Gastrocnemius medialis (tissue), 4 donors: ENCODE data around the gene PLA2G2D.

Source experiments
- POLR2A ChIP-seq, 2 donors: fragments of 450-650 bp; IDR thresholded peaks; one replicate each; pipeline ENCODE4 v1.6.1; 2017; ENCODE audit warnings: antibody characterized with exemption in 2 of 2, mild to moderate bottlenecking in 2 of 2, moderate library complexity in 2 of 2
- TF ChIP-seq, protein P1 (sequence below), 5 experiments: fragments of 450-650 bp in 3 of 5; fragments of 200-600 bp in 2 of 5; sonication (generic) in 2 of 5; IDR thresholded peaks in 4 of 5; conservative IDR thresholded peaks in 1 of 5; 1 replicate in 4 of 5; 2 replicates in 1 of 5; pipeline ENCODE4 v1.5.1; 2016 to 2019; ENCODE audit warnings: antibody characterized with exemption in 5 of 5, mild to moderate bottlenecking in 3 of 5, moderate library complexity in 3 of 5

DNA sequence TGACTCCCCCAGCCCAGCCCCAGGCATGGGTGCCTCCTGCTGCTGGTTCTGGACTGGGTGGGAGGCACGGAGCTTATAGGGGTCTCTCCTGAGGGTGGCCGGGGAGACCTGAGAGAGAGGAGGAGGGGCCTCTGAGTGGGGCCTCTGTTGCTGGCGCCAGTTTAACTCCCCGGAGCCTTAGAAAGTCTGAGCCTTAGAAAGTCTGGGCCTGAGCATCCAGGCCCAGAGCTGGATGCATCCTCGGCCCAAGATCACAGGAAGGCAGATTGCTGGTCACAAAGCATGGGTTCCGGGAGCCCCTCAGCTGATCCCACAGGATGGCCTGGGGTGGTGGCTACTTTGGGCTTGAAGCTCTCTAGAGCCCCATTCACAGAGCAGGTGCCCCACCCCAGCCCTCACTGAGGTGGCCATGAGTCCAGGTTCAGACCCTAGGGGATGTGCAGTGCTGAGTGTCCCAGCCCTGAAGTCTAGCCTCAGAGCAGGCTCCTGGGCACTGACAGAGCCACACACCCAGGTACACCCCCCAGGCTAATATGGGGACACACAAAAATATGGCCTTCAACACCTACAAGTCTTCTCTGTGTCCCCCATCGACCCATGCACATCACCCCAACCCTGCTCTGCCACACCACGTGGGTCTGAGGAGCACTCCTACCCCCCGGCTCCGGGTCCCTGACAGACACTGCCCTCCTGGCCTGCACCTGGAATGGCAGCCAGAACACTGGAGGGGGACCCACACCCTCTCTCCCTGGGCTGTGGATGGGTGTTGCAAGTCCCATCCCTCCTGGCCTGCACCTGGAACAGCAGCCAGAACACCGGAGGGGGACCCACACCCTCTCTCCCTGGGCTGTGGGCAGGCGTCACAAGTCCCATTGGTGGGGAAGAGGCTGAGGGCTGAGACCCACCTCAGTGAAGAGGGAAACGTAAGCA is 29.5 kb upstream of the PLA2G2D start:
- TF ChIP-seq, protein P1, sequence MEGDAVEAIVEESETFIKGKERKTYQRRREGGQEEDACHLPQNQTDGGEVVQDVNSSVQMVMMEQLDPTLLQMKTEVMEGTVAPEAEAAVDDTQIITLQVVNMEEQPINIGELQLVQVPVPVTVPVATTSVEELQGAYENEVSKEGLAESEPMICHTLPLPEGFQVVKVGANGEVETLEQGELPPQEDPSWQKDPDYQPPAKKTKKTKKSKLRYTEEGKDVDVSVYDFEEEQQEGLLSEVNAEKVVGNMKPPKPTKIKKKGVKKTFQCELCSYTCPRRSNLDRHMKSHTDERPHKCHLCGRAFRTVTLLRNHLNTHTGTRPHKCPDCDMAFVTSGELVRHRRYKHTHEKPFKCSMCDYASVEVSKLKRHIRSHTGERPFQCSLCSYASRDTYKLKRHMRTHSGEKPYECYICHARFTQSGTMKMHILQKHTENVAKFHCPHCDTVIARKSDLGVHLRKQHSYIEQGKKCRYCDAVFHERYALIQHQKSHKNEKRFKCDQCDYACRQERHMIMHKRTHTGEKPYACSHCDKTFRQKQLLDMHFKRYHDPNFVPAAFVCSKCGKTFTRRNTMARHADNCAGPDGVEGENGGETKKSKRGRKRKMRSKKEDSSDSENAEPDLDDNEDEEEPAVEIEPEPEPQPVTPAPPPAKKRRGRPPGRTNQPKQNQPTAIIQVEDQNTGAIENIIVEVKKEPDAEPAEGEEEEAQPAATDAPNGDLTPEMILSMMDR (IDR thresholded peaks at IDR 0.05 in 4 of 5, conservative IDR thresholded peaks at IDR 0.05 in 1 of 5), result no peak
- no peak for TF ChIP-seq POLR2A (IDR thresholded peaks at IDR 0.05)
